PFSK-1 (cell line): ENCODE data around the gene STN1.

ENCODE experiments used
- FOXP2 ChIP-seq: optimal IDR thresholded peaks from 2 replicates; pipeline ENCODE3; 2011; ENCODE audit warnings: borderline replicate concordance, control low read depth, inconsistent platforms; ENCODE audit not compliant: insufficient read depth; ENCODE audit errors: extremely low read length, extremely low read depth
- POLR2AphosphoS5 ChIP-seq: IDR thresholded peaks from 2 replicates; pipeline ENCODE4 v1.6.1; 2012; ENCODE audit warnings: low read depth, mild to moderate bottlenecking, control low read depth, low read length, moderate library complexity
- SIN3A ChIP-seq: IDR thresholded peaks from 2 replicates; pipeline ENCODE4 v1.6.1; 2012; ENCODE audit warnings: mild to moderate bottlenecking, low read length, moderate library complexity, borderline replicate concordance; ENCODE audit not compliant: insufficient read depth
- TAF1 ChIP-seq: IDR thresholded peaks from 2 replicates; pipeline ENCODE4 v1.6.1; 2012; ENCODE audit warnings: low read length, control low read depth, borderline replicate concordance; ENCODE audit not compliant: insufficient read depth
- TF ChIP-seq, protein P1 (sequence below), 2 experiments: IDR thresholded peaks; 2 replicates each; pipeline versions ENCODE4 v1.6.1 to v1.8.0; 2011 to 2012; ENCODE audit warnings: low read depth in 2 of 2, low read length in 2 of 2, control low read depth in 1 of 2, inconsistent platforms in 1 of 2, mild to moderate bottlenecking in 1 of 2, moderate library complexity in 1 of 2; ENCODE audit not compliant: insufficient read depth in 1 of 2

DNA sequence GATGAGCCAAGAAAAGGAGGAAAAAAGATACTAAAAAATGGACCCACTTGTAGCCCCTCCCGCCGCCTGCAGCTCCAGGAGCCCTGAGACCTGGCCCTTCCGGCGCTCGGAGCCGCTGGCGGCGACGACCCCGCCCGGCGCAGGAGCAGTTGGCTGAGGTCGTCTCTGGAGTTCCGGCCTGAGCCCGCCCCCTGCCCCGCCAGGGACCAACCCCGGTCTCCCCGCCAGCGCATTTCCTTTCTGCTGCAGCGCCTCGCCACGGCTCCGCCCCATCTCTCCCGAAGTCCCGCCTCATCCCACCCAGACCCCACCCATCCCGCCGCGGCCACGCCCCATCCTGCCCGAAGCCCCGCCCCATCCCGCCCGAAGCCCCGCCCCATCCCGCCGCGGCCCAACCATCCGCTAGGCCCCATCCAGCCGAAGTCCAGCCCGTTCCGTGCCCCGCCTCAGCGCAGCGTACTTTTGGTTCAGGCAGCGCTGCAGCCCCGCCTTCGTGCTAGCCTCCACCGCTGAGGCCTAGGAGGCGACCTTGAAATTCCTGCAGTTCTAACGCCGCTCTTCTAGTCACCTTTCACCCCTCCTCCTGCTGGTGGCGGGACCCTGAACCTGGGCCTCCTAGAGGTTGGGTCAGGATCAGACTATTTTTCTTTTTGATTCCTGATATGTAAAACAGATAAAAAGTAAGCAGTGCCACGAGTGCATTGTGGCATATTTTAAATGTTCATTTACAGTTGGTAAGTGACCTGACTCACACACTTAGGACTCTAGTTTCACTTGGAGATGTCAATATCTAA lies at the start of gene STN1:
- TF ChIP-seq, protein P1, sequence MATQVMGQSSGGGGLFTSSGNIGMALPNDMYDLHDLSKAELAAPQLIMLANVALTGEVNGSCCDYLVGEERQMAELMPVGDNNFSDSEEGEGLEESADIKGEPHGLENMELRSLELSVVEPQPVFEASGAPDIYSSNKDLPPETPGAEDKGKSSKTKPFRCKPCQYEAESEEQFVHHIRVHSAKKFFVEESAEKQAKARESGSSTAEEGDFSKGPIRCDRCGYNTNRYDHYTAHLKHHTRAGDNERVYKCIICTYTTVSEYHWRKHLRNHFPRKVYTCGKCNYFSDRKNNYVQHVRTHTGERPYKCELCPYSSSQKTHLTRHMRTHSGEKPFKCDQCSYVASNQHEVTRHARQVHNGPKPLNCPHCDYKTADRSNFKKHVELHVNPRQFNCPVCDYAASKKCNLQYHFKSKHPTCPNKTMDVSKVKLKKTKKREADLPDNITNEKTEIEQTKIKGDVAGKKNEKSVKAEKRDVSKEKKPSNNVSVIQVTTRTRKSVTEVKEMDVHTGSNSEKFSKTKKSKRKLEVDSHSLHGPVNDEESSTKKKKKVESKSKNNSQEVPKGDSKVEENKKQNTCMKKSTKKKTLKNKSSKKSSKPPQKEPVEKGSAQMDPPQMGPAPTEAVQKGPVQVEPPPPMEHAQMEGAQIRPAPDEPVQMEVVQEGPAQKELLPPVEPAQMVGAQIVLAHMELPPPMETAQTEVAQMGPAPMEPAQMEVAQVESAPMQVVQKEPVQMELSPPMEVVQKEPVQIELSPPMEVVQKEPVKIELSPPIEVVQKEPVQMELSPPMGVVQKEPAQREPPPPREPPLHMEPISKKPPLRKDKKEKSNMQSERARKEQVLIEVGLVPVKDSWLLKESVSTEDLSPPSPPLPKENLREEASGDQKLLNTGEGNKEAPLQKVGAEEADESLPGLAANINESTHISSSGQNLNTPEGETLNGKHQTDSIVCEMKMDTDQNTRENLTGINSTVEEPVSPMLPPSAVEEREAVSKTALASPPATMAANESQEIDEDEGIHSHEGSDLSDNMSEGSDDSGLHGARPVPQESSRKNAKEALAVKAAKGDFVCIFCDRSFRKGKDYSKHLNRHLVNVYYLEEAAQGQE (IDR thresholded peaks at IDR 0.05; ENCODE audit: insufficient read depth in 1 of 2, low read depth in 2 of 2, low read length in 2 of 2) = no peak
- peak; percentile 86 for TF ChIP-seq POLR2AphosphoS5
- TF ChIP-seq TAF1 = peak; percentile 62; the same call in 1 of the 2 replicates
- TF ChIP-seq SIN3A = 0 out of 2 replicates have a peak, but pooled peaks have one; percentile 8
- peak; percentile 65 for TF ChIP-seq FOXP2
